HepG2 (cell line): ENCODE results near the gene SGSM1. TPM values are rescaled to one million over a fixed set of nuclear protein-coding genes. Genes with fewer than 3 reads are reported as not detected.

ENCODE experiments used
- ARID2 ChIP-seq: sonication (generic); formaldehyde crosslinking; IDR thresholded peaks from 2 replicates; pipeline ENCODE4 v1.8.1; 2022; ENCODE audit warnings: mild to moderate bottlenecking, missing genetic modification reagents, borderline replicate concordance
- ATF1 ChIP-seq: IDR thresholded peaks from 2 replicates; pipeline ENCODE4 v1.6.1; 2016; ENCODE audit warnings: mild to moderate bottlenecking, control low read depth
- BCL6 ChIP-seq: IDR thresholded peaks from 2 replicates; pipeline ENCODE4 v1.6.1; 2016; ENCODE audit warnings: missing genetic modification reagents, missing compliant biosample characterization
- GABPA ChIP-seq, 2 experiments: IDR thresholded peaks; 2 replicates each; pipeline ENCODE4 v1.6.1; 2011 to 2016; ENCODE audit warnings: low read depth in 2 of 2, low read length in 1 of 2, missing biosample characterization in 1 of 2, missing genetic modification characterization in 1 of 2
- HOXA7 ChIP-seq: sonication (generic); formaldehyde crosslinking; IDR thresholded peaks from 2 replicates; pipeline ENCODE4 v1.8.1; 2022; ENCODE audit warnings: mild to moderate bottlenecking, missing genetic modification reagents, moderate library complexity
- MBNL3 ChIP-seq: fragments of 250-450 bp; sonication (Bioruptor Pico); conservative IDR thresholded peaks from 2 replicates; pipeline ENCODE4 v1.8.0; 2022; ENCODE audit warnings: mild to moderate bottlenecking, inconsistent platforms
- MTERF4 ChIP-seq: sonication (generic); formaldehyde crosslinking; IDR thresholded peaks from 2 replicates; pipeline ENCODE4 v1.8.0; 2023; ENCODE audit warnings: mild to moderate bottlenecking, missing genetic modification reagents
- PAWR ChIP-seq: sonication (generic); formaldehyde crosslinking; IDR thresholded peaks from 2 replicates; pipeline ENCODE4 v1.4.0; 2020; ENCODE audit warnings: missing genetic modification reagents, mild to moderate bottlenecking, borderline replicate concordance
- PCBP2 ChIP-seq: fragments of 200-400 bp; formaldehyde crosslinking; optimal IDR thresholded peaks from 2 replicates; pipeline ENCODE3; 2018; ENCODE audit warnings: low read length, low read depth; ENCODE audit not compliant: poor library complexity, severe bottlenecking
- RFXANK ChIP-seq: IDR thresholded peaks from 2 replicates; pipeline ENCODE4 v1.6.1; 2016
- SOX13 ChIP-seq, 3 experiments: fragments of 450-650 bp in 1 of 3; sonication (generic) in 1 of 3; formaldehyde crosslinking in 1 of 3; IDR thresholded peaks in 2 of 3; conservative IDR thresholded peaks in 1 of 3; 2 replicates each; pipeline versions ENCODE4 v1.5.0 to v1.6.1; 2016 to 2020; ENCODE audit warnings: antibody characterized with exemption in 1 of 3, mild to moderate bottlenecking in 1 of 3, missing compliant biosample characterization in 1 of 3, missing genetic modification reagents in 1 of 3, moderate library complexity in 1 of 3
- SP4 ChIP-seq: sonication (generic); formaldehyde crosslinking; IDR thresholded peaks from 2 replicates; pipeline ENCODE4 v1.8.1; 2023; ENCODE audit warnings: mild to moderate bottlenecking, missing genetic modification reagents
- TAF1 ChIP-seq: sonication (generic); formaldehyde crosslinking; IDR thresholded peaks from 2 replicates; pipeline ENCODE4 v1.4.0; 2020; ENCODE audit warnings: missing genetic modification reagents
- TMF1 ChIP-seq: sonication (generic); formaldehyde crosslinking; IDR thresholded peaks from 2 replicates; pipeline ENCODE4 v1.8.1; 2022; ENCODE audit warnings: low read depth, missing genetic modification reagents
- ZFP82 ChIP-seq: sonication (generic); formaldehyde crosslinking; IDR thresholded peaks from 2 replicates; pipeline ENCODE4 v1.5.1; 2020; ENCODE audit warnings: mild to moderate bottlenecking, missing genetic modification reagents, borderline replicate concordance
- ZNF121 ChIP-seq: sonication (generic); formaldehyde crosslinking; IDR thresholded peaks from 2 replicates; pipeline ENCODE4 v1.5.0; 2020; ENCODE audit warnings: mild to moderate bottlenecking, missing genetic modification reagents
- ZNF17 ChIP-seq: sonication (generic); formaldehyde crosslinking; IDR thresholded peaks from 2 replicates; pipeline ENCODE4 v1.5.0; 2020; ENCODE audit warnings: mild to moderate bottlenecking, missing genetic modification reagents
- ZNF512 ChIP-seq: sonication (generic); formaldehyde crosslinking; IDR thresholded peaks from 2 replicates; pipeline ENCODE4 v1.4.0; 2020; ENCODE audit warnings: mild to moderate bottlenecking, missing genetic modification reagents
- ZNF563 ChIP-seq: sonication (generic); formaldehyde crosslinking; IDR thresholded peaks from 2 replicates; pipeline ENCODE4 v1.8.0; 2022; ENCODE audit warnings: mild to moderate bottlenecking, moderate library complexity, missing genetic modification reagents
- ZNF607 ChIP-seq: sonication (generic); formaldehyde crosslinking; IDR thresholded peaks from 2 replicates; pipeline ENCODE4 v1.5.1; 2020; ENCODE audit warnings: missing genetic modification reagents, mild to moderate bottlenecking, borderline replicate concordance
- ZNF674 ChIP-seq: sonication (generic); formaldehyde crosslinking; IDR thresholded peaks from 2 replicates; pipeline ENCODE4 v1.5.0; 2020; ENCODE audit warnings: low read depth, mild to moderate bottlenecking, missing genetic modification reagents
- polyA plus RNA-seq, 8 experiments: library from polyadenylated mRNA; depleted of rRNA in 3 of 8; stranded (reverse) in 7 of 8; unstranded in 1 of 8; fragments of >200 nt; fragmentation: Illumina TruSeq in 4 of 8; extraction: Trizol in 4 of 8; gene quantifications; 2 replicates each; pipeline versions ENCODE4 v1.2.1 to v1.2.3, GENCODE V29; 2011 to 2016; ENCODE audit warnings: low read depth in 4 of 8, missing spikeins in 1 of 8, mixed read lengths in 1 of 8; ENCODE audit not compliant: insufficient read depth in 1 of 8
- total RNA-seq, 5 experiments: library from RNA; depleted of rRNA; stranded (reverse); fragments of >200 nt; fragmentation: Illumina TruSeq; extraction: Trizol; gene quantifications; 2 replicates each; pipeline ENCODE4 v1.2.3, GENCODE V29; 2016; ENCODE audit warnings: low read depth in 1 of 5
- TF ChIP-seq, protein P1 (sequence below): sonication (generic); formaldehyde crosslinking; IDR thresholded peaks from 2 replicates; pipeline ENCODE4 v1.5.0; 2020; ENCODE audit warnings: mild to moderate bottlenecking, low read depth, missing genetic modification reagents, borderline replicate concordance
- TF ChIP-seq, protein P2 (sequence below): IDR thresholded peaks from 2 replicates; pipeline ENCODE4 v1.6.1; 2016; ENCODE audit warnings: low read depth, borderline replicate concordance
- TF ChIP-seq, protein P3 (sequence below): IDR thresholded peaks from 2 replicates; pipeline ENCODE4 v1.6.1; 2016; ENCODE audit warnings: missing compliant biosample characterization, missing genetic modification reagents, borderline replicate concordance

SGSM1 gene
- total and polyA plus RNA-seq, 2 of the 13 experiments (the other 11 are each of a cell fraction or from before 2014, with no cell fraction given), result 0.07 TPM; not detected in 1

GRCh38 chr22:24951942-24952836 lies 146.2 kb downstream of the SGSM1 start, which contains the start of gene KIAA1671 (continued):
- no peak for TF ChIP-seq HOXA7 (CRISPR knock-in tag)
- TF ChIP-seq TMF1 (CRISPR knock-in tag), result peak; percentile 87
- TF ChIP-seq ATF1 (CRISPR knock-in tag), result no peak
- TF ChIP-seq ARID2 (CRISPR knock-in tag), result no peak
- TF ChIP-seq ZNF512, result no peak
- no peak for TF ChIP-seq ZFP82 (CRISPR knock-in tag)
- no peak for TF ChIP-seq SOX13 (IDR thresholded peaks at IDR 0.05)
- peak in 1 of 2 experiments; percentile 35; a peak in 1 of 4 replicates for TF ChIP-seq SOX13 (CRISPR knock-in tag; conservative IDR thresholded peaks at IDR 0.05 in 1 of 2, IDR thresholded peaks at IDR 0.05 in 1 of 2)
- peak; percentile 38; the same call in 1 of the 2 replicates for TF ChIP-seq GABPA (IDR thresholded peaks at IDR 0.05; ENCODE audit: low read depth, low read length)
- TF ChIP-seq GABPA (CRISPR knock-in tag; IDR thresholded peaks at IDR 0.05; ENCODE audit: low read depth), result peak; percentile 72
- no peak for TF ChIP-seq PCBP2
- TF ChIP-seq ZNF121 (CRISPR knock-in tag), result no peak
- no peak for TF ChIP-seq MTERF4 (CRISPR knock-in tag)
- TF ChIP-seq, protein P1, sequence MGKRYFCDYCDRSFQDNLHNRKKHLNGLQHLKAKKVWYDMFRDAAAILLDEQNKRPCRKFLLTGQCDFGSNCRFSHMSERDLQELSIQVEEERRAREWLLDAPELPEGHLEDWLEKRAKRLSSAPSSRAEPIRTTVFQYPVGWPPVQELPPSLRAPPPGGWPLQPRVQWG, result no peak
- TF ChIP-seq, protein P2, sequence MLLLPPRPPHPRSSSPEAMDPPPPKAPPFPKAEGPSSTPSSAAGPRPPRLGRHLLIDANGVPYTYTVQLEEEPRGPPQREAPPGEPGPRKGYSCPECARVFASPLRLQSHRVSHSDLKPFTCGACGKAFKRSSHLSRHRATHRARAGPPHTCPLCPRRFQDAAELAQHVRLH (CRISPR knock-in tag), result peak; percentile 85
- TF ChIP-seq SP4, result peak; percentile 96
- TF ChIP-seq RFXANK, result no peak
- TF ChIP-seq PAWR (CRISPR knock-in tag), result no peak
- no peak; the same call in 1 of the 2 replicates for TF ChIP-seq ZNF607
- TF ChIP-seq, protein P3, sequence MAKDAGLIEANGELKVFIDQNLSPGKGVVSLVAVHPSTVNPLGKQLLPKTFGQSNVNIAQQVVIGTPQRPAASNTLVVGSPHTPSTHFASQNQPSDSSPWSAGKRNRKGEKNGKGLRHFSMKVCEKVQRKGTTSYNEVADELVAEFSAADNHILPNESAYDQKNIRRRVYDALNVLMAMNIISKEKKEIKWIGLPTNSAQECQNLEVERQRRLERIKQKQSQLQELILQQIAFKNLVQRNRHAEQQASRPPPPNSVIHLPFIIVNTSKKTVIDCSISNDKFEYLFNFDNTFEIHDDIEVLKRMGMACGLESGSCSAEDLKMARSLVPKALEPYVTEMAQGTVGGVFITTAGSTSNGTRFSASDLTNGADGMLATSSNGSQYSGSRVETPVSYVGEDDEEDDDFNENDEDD (CRISPR knock-in tag), result no peak
- no peak for TF ChIP-seq MBNL3
- TF ChIP-seq TAF1, result no peak
- TF ChIP-seq ZNF17, result no peak
- no peak; the same call in 1 of the 2 replicates for TF ChIP-seq ZNF674 (CRISPR knock-in tag)
- no peak for TF ChIP-seq BCL6 (CRISPR knock-in tag)
- peak; percentile 61 for TF ChIP-seq ZNF563 (CRISPR knock-in tag)
